HK-2 (cell line): Measurements from ENCODE around the gene SCARB1.

Experiments used
- DNase-seq: peaks from one replicate; pipeline ENCODE4 v3.0.0-alpha.2; 2018; ENCODE audit not compliant: unreplicated experiment

SCARB1 gene

GRCh38 chr12:124774462-124775167 lies 89.0 kb downstream of the SCARB1 start:
- DNase-seq: peak; percentile 59

- no peak for DNase-seq
These were observed 89.6 kb downstream of the SCARB1 start for GRCh38 chr12:124774054-124774461.

GRCh38 chr12:124772289-124773170 lies 91.1 kb downstream of the SCARB1 start:
- DNase-seq: no peak

GRCh38 chr12:124771462-124772288 lies 92.0 kb downstream of the SCARB1 start:
- peak; percentile 87 for DNase-seq

GRCh38 chr12:124770728-124771127 lies 92.9 kb downstream of the SCARB1 start:
- DNase-seq: no peak

- no peak for DNase-seq
These were observed 93.7 kb downstream of the SCARB1 start for GRCh38 chr12:124769881-124770512.

GRCh38 chr12:124769163-124769530 lies 94.5 kb downstream of the SCARB1 start:
- no peak for DNase-seq

GRCh38 chr12:124768452-124769162 lies 95.1 kb downstream of the SCARB1 start:
- DNase-seq: no peak

GRCh38 chr12:124767066-124767821 lies 96.4 kb downstream of the SCARB1 start:
- peak; percentile 91 for DNase-seq

- DNase-seq: no peak
These were observed 97.0 kb downstream of the SCARB1 start for GRCh38 chr12:124766727-124767065.

- DNase-seq: no peak
These were observed 97.8 kb downstream of the SCARB1 start for GRCh38 chr12:124765581-124766489.

GRCh38 chr12:124764870-124765580 lies 98.6 kb downstream of the SCARB1 start:
- peak; percentile 51 for DNase-seq

- peak; percentile 52 for DNase-seq
These were observed 99.2 kb downstream of the SCARB1 start for GRCh38 chr12:124764451-124764850.

GRCh38 chr12:124763594-124763979 lies 100.1 kb downstream of the SCARB1 start:
- no peak for DNase-seq

GRCh38 chr12:124762791-124763593 lies 100.7 kb downstream of the SCARB1 start:
- DNase-seq: no peak

GRCh38 chr12:124762384-124762783 lies 101.3 kb downstream of the SCARB1 start:
- no peak for DNase-seq

GRCh38 chr12:124761871-124762270 lies 101.8 kb downstream of the SCARB1 start:
- DNase-seq: no peak

GRCh38 chr12:124761056-124761455 lies 102.6 kb downstream of the SCARB1 start:
- no peak for DNase-seq
